Jurkat, Clone E6-1 (cell line): Measurements from ENCODE around the gene MAL.
"Not testable (repeated sequence)": the region's sequence is repeated elsewhere in the genome, so short reads cannot be mapped to it uniquely, and the experiment has no call there.

Experiments
- DNase-seq: peaks from one replicate; pipeline ENCODE4 v3.0.0-alpha.2; 2011; ENCODE audit warnings: low read depth, low spot score
- H3K4me3 ChIP-seq: 2 replicates; pipeline ENCODE4 v1.5.1; 2011; ENCODE audit warnings: mild to moderate bottlenecking, low read length, control low read depth, moderate library complexity

Gene MAL

GRCh38 chr2:95027369-95027720, 1.8 kb downstream of the MAL start:
- no peak for DNase-seq
- H3K4me3 ChIP-seq = no peak overlapping the region

GRCh38 chr2:95029898-95030341, 4.4 kb downstream of the MAL start:
- DNase-seq = no peak
- H3K4me3 ChIP-seq = no peak overlapping the region

GRCh38 chr2:95030496-95030895, 5.0 kb downstream of the MAL start:
- no peak for DNase-seq
- no peak overlapping the region for H3K4me3 ChIP-seq

- DNase-seq = no peak
- no peak overlapping the region for H3K4me3 ChIP-seq
These were observed 5.7 kb downstream of the MAL start for GRCh38 chr2:95031076-95031725.

- no peak overlapping the region for H3K4me3 ChIP-seq
- no peak for DNase-seq
These were observed 6.2 kb downstream of the MAL start for GRCh38 chr2:95031726-95032116.

GRCh38 chr2:95032341-95032740, 6.8 kb downstream of the MAL start:
- no peak overlapping the region for H3K4me3 ChIP-seq
- DNase-seq = no peak

GRCh38 chr2:95032868-95033603, 7.5 kb downstream of the MAL start:
- H3K4me3 ChIP-seq = no peak overlapping the region
- no peak for DNase-seq

GRCh38 chr2:95034221-95034620, 8.7 kb downstream of the MAL start:
- no peak overlapping the region for H3K4me3 ChIP-seq
- no peak for DNase-seq

- DNase-seq = no peak
- H3K4me3 ChIP-seq = no peak overlapping the region
These were observed 9.3 kb downstream of the MAL start for GRCh38 chr2:95034818-95035217.

GRCh38 chr2:95036596-95037383, 11.3 kb downstream of the MAL start:
- no peak for DNase-seq
- H3K4me3 ChIP-seq = no peak overlapping the region

GRCh38 chr2:95037384-95037839, 11.9 kb downstream of the MAL start:
- H3K4me3 ChIP-seq = no peak overlapping the region
- DNase-seq = no peak

GRCh38 chr2:95037841-95038585, 12.5 kb downstream of the MAL start:
- DNase-seq, H3K4me3 ChIP-seq: not testable (repeated sequence)

- no peak overlapping the region for H3K4me3 ChIP-seq
- no peak for DNase-seq
These were observed 13.3 kb downstream of the MAL start for GRCh38 chr2:95038635-95039298.

- no peak overlapping the region for H3K4me3 ChIP-seq
- DNase-seq = no peak
These were observed 13.9 kb downstream of the MAL start for GRCh38 chr2:95039363-95039762.

GRCh38 chr2:95039978-95040377, 14.5 kb downstream of the MAL start:
- DNase-seq = no peak
- H3K4me3 ChIP-seq = no peak overlapping the region

- H3K4me3 ChIP-seq = no peak overlapping the region
- no peak for DNase-seq
These were observed 14.9 kb downstream of the MAL start for GRCh38 chr2:95040426-95040825.

- H3K4me3 ChIP-seq = no peak overlapping the region
- no peak for DNase-seq
These were observed 15.7 kb downstream of the MAL start for GRCh38 chr2:95041060-95041823.

GRCh38 chr2:95041824-95042442, 16.4 kb downstream of the MAL start:
- DNase-seq = no peak

More at GRCh38 chr2:95041824-95042442, 16.4 kb downstream of the MAL start:
- no peak overlapping the region for H3K4me3 ChIP-seq
